K562 (cell line): ENCODE results near the gene SLC33A1. TPM values are rescaled to one million over a fixed set of nuclear protein-coding genes. Genes with fewer than 3 reads are reported as not detected.

Experiments
- FUS ChIP-seq: fragments of 200-400 bp; formaldehyde crosslinking; optimal IDR thresholded peaks from 2 replicates; pipeline ENCODE3; 2017; ENCODE audit warnings: low read depth, low read length
- PML ChIP-seq: IDR thresholded peaks from 2 replicates; pipeline ENCODE4 v1.6.1; 2012; ENCODE audit warnings: low read length, inconsistent platforms
- RBM34 ChIP-seq: fragments of 200-400 bp; formaldehyde crosslinking; IDR thresholded peaks from 2 replicates; pipeline ENCODE4 v1.6.1; 2018; ENCODE audit warnings: low read length, borderline replicate concordance; ENCODE audit not compliant: insufficient read depth
- SMARCB1 ChIP-seq: IDR thresholded peaks from 2 replicates; pipeline ENCODE4 v1.6.1; 2011; ENCODE audit warnings: improper control_type of control experiment, low read depth; ENCODE audit not compliant: insufficient read length
- ZC3H8 ChIP-seq: fragments of 450-650 bp; IDR thresholded peaks from 2 replicates; pipeline ENCODE4 v1.6.1; 2017
- ZMIZ1 ChIP-seq, 2 experiments: fragments of 150-350 bp in 1 of 2; IDR thresholded peaks; 2 replicates each; pipeline ENCODE4 v1.6.1; 2012 to 2016; ENCODE audit warnings: low read depth in 2 of 2, low read length in 2 of 2, mild to moderate bottlenecking in 1 of 2, moderate library complexity in 1 of 2
- ZNF444 ChIP-seq: fragments of 250-450 bp; sonication (Bioruptor Pico); IDR thresholded peaks from 2 replicates; pipeline ENCODE4 v1.4.0; 2020; ENCODE audit warnings: mild to moderate bottlenecking, moderate library complexity
- ZNF561 ChIP-seq: fragments of 450-650 bp; formaldehyde crosslinking; conservative IDR thresholded peaks from 2 replicates; pipeline ENCODE4 v1.4.0; 2020; ENCODE audit warnings: mild to moderate bottlenecking, moderate library complexity
- polyA plus RNA-seq, 8 experiments: library from polyadenylated mRNA; depleted of rRNA in 4 of 8; stranded (reverse) in 5 of 8; unstranded in 3 of 8; fragments of >200 nt; fragmentation: Nextera tagmentation in 2 of 8; fragmentation: Illumina TruSeq in 1 of 8; extraction: Ambion mirVana in 2 of 8; extraction: Trizol in 1 of 8; gene quantifications; 2 replicates each; pipeline versions ENCODE4 v1.2.1 to v1.2.3, GENCODE V29; 2011 to 2014; ENCODE audit warnings: inconsistent platforms in 1 of 8, missing spikeins in 1 of 8
- total RNA-seq, 7 experiments: library from RNA; depleted of rRNA in 6 of 7; stranded (reverse); fragments of >200 nt in 6 of 7; fragmentation: Illumina TruSeq in 2 of 7; extraction: Trizol in 2 of 7; gene quantifications; 2 replicates each; pipeline versions ENCODE4 v1.2.1 to v1.2.3, GENCODE V29; 2011 to 2021; ENCODE audit warnings: low replicate concordance in 1 of 7
- TF ChIP-seq, protein P1 (sequence below): sonication (generic); formaldehyde crosslinking; IDR thresholded peaks from 2 replicates; pipeline ENCODE4 v1.8.1; 2022; ENCODE audit warnings: missing genetic modification reagents
- TF ChIP-seq, protein P2 (sequence below): fragments of 450-650 bp; IDR thresholded peaks from 2 replicates; pipeline ENCODE4 v1.6.1; 2018; ENCODE audit warnings: mild to moderate bottlenecking, low read depth; ENCODE audit not compliant: partially characterized antibody
- TF ChIP-seq, protein P3 (sequence below), 2 experiments: fragments of 450-650 bp in 1 of 2; sonication (generic) in 1 of 2; formaldehyde crosslinking in 1 of 2; IDR thresholded peaks in 1 of 2; conservative IDR thresholded peaks in 1 of 2; 2 replicates each; pipeline versions ENCODE4 v1.6.1 to v1.8.1; 2016 to 2023; ENCODE audit warnings: mild to moderate bottlenecking in 2 of 2, moderate library complexity in 2 of 2, inconsistent platforms in 1 of 2, missing genetic modification reagents in 1 of 2
- TF ChIP-seq, protein P4 (sequence below): fragments of 250-450 bp; sonication (Bioruptor Pico); IDR thresholded peaks from 2 replicates; pipeline ENCODE4 v1.4.0; 2020; ENCODE audit warnings: mild to moderate bottlenecking, moderate library complexity, borderline replicate concordance

SLC33A1 gene
- total and polyA plus RNA-seq, 9 of the 15 experiments (the other 6 are each of a cell fraction or from before 2014, with no cell fraction given), result 6.2 to 26.8 (median 19.6) TPM

DNA sequence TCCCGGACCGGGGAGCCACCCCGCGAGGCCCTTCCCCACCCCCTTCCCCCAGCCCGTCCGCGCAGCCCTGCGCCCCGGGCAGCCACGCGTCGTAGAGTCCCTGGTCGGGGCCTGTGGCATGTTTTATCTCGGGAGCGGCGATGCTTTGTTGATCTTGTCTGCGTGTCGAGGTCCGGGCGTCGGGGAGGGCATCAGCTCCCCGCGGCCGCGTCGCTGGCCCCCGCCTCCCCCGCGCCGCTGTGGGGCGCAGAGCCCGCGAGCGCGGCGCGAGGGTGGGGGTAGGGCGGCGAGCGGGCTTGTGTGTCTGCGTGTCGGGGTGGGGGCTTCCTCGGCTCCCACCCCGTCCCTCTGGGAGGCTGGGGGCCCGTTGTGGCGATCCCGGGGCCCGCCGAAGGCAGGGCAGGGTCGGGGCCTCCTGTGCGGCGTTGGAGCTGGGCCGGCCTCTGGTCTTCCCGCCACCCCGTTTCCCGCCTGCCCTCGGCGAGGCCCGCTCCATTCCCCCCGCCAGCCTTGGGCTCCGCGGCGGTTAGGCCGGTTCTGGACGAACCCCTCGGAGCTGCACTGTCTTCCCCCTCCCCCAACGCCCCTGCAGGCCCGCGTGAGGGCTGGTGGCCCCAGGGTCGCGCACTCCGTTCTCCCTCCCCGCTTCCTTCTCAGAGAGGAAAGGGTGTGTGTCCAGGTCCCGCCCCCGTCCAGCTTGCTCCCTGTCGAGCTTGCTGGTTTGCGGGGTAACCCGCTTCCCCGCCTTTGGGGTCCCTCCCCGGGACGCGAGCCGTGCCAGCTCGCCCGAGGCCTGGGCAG is 16.9 kb upstream of the SLC33A1 start (continued):
- TF ChIP-seq, protein P1, sequence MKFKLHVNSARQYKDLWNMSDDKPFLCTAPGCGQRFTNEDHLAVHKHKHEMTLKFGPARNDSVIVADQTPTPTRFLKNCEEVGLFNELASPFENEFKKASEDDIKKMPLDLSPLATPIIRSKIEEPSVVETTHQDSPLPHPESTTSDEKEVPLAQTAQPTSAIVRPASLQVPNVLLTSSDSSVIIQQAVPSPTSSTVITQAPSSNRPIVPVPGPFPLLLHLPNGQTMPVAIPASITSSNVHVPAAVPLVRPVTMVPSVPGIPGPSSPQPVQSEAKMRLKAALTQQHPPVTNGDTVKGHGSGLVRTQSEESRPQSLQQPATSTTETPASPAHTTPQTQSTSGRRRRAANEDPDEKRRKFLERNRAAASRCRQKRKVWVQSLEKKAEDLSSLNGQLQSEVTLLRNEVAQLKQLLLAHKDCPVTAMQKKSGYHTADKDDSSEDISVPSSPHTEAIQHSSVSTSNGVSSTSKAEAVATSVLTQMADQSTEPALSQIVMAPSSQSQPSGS (CRISPR knock-in tag), result no peak
- TF ChIP-seq SMARCB1, result no peak
- TF ChIP-seq ZNF561 (CRISPR knock-in tag), result no peak
- TF ChIP-seq ZMIZ1 (IDR thresholded peaks at IDR 0.05; ENCODE audit: low read depth in 2 of 2, low read length in 2 of 2), result no peak
- TF ChIP-seq, protein P2, sequence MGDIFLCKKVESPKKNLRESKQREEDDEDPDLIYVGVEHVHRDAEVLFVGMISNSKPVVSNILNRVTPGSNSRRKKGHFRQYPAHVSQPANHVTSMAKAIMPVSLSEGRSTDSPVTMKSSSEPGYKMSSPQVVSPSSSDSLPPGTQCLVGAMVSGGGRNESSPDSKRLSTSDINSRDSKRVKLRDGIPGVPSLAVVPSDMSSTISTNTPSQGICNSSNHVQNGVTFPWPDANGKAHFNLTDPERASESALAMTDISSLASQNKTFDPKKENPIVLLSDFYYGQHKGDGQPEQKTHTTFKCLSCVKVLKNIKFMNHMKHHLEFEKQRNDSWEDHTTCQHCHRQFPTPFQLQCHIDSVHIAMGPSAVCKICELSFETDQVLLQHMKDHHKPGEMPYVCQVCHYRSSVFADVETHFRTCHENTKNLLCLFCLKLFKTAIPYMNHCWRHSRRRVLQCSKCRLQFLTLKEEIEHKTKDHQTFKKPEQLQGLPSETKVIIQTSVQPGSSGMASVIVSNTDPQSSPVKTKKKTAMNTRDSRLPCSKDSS, result no peak
- no peak for TF ChIP-seq FUS
- TF ChIP-seq, protein P3, sequence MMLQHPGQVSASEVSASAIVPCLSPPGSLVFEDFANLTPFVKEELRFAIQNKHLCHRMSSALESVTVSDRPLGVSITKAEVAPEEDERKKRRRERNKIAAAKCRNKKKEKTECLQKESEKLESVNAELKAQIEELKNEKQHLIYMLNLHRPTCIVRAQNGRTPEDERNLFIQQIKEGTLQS (IDR thresholded peaks at IDR 0.05), result no peak
- TF ChIP-seq, protein P3 (CRISPR knock-in tag; conservative IDR thresholded peaks at IDR 0.05), result no peak
- no peak for TF ChIP-seq RBM34
- no peak for TF ChIP-seq PML
- TF ChIP-seq, protein P4, sequence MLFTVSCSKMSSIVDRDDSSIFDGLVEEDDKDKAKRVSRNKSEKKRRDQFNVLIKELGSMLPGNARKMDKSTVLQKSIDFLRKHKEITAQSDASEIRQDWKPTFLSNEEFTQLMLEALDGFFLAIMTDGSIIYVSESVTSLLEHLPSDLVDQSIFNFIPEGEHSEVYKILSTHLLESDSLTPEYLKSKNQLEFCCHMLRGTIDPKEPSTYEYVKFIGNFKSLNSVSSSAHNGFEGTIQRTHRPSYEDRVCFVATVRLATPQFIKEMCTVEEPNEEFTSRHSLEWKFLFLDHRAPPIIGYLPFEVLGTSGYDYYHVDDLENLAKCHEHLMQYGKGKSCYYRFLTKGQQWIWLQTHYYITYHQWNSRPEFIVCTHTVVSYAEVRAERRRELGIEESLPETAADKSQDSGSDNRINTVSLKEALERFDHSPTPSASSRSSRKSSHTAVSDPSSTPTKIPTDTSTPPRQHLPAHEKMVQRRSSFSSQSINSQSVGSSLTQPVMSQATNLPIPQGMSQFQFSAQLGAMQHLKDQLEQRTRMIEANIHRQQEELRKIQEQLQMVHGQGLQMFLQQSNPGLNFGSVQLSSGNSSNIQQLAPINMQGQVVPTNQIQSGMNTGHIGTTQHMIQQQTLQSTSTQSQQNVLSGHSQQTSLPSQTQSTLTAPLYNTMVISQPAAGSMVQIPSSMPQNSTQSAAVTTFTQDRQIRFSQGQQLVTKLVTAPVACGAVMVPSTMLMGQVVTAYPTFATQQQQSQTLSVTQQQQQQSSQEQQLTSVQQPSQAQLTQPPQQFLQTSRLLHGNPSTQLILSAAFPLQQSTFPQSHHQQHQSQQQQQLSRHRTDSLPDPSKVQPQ, result no peak
- TF ChIP-seq ZC3H8, result no peak
- no peak for TF ChIP-seq ZNF444 (CRISPR knock-in tag)
